Hindlimb muscle (tissue), 1 donor: Measurements from ENCODE around the gene PPP1R17. TPM values are rescaled to one million over a fixed set of nuclear protein-coding genes. Genes with fewer than 3 reads are reported as not detected.
A peak's percentile ranks its signal among the peaks of the same experiment; 100 is the strongest.

ENCODE experiments used
- DNase-seq: peaks from one replicate; pipeline ENCODE4 v3.0.0-alpha.2; 2013
- polyA plus RNA-seq: library from polyadenylated mRNA; unstranded; fragments of 120-200 nt; gene quantifications from one replicate; pipeline ENCODE4 v1.2.1, GENCODE V29; 2013; ENCODE audit not compliant: insufficient read length

The PPP1R17 gene
- polyA plus RNA-seq, 1 donor, result not detected

- DNase-seq, result no peak
Observed at GRCh38 chr7:31702354-31702753, 15.3 kb downstream of the PPP1R17 start.

- DNase-seq, result no peak
Observed at GRCh38 chr7:31705377-31705776, 18.4 kb downstream of the PPP1R17 start.

GRCh38 chr7:31707089-31707488 lies 20.1 kb downstream of the PPP1R17 start:
- no peak for DNase-seq

- DNase-seq, result no peak
Observed at GRCh38 chr7:31710171-31710570, 23.2 kb downstream of the PPP1R17 start.

GRCh38 chr7:31716355-31716754 lies 29.3 kb downstream of the PPP1R17 start:
- DNase-seq, result no peak

GRCh38 chr7:31720366-31720765 lies 33.4 kb downstream of the PPP1R17 start:
- DNase-seq, result no peak

- DNase-seq, result no peak
Observed at GRCh38 chr7:31724696-31725095, 37.7 kb downstream of the PPP1R17 start.

- DNase-seq, result no peak
Observed at GRCh38 chr7:31729195-31729804, 42.3 kb downstream of the PPP1R17 start.

GRCh38 chr7:31734456-31734855 lies 47.4 kb downstream of the PPP1R17 start:
- no peak for DNase-seq

- DNase-seq, result peak; percentile 57
Observed at GRCh38 chr7:31735991-31736982, 49.3 kb downstream of the PPP1R17 start.

- no peak for DNase-seq
Observed at GRCh38 chr7:31741852-31742251, 54.8 kb downstream of the PPP1R17 start.

- peak; percentile 54 for DNase-seq
Observed at GRCh38 chr7:31744294-31744874, 57.4 kb downstream of the PPP1R17 start.

- DNase-seq, result no peak
Observed at GRCh38 chr7:31747553-31747952, 60.5 kb downstream of the PPP1R17 start.

GRCh38 chr7:31748084-31748483 lies 61.1 kb downstream of the PPP1R17 start:
- no peak for DNase-seq

- no peak for DNase-seq
Observed at GRCh38 chr7:31751726-31752125, 64.7 kb downstream of the PPP1R17 start.

Other genes starting within 250 kb of the PPP1R17 start
- 0.61 TPM for gene ITPRID1, start 173.1 kb upstream of the PPP1R17 start, polyA plus RNA-seq